Stimulated activated CD4-positive, alpha-beta T cell treated with anti-CD3 and anti-CD28 coated beads, Interleukin-1b, Interleukin-23, amount 100 ng/mL, for 24 hours (primary cell): ENCODE results near the gene TMEM164.
"Not testable (repeated sequence)": the region's sequence is repeated elsewhere in the genome, so short reads cannot be mapped to it uniquely, and the experiment has no call there.

Experiments
- DNase-seq, 4 experiments: peaks; one replicate each; pipeline ENCODE4 v3.0.0-alpha.2; 2020; ENCODE audit warnings: low read depth in 4 of 4, low spot score in 1 of 4

The TMEM164 gene

DNA sequence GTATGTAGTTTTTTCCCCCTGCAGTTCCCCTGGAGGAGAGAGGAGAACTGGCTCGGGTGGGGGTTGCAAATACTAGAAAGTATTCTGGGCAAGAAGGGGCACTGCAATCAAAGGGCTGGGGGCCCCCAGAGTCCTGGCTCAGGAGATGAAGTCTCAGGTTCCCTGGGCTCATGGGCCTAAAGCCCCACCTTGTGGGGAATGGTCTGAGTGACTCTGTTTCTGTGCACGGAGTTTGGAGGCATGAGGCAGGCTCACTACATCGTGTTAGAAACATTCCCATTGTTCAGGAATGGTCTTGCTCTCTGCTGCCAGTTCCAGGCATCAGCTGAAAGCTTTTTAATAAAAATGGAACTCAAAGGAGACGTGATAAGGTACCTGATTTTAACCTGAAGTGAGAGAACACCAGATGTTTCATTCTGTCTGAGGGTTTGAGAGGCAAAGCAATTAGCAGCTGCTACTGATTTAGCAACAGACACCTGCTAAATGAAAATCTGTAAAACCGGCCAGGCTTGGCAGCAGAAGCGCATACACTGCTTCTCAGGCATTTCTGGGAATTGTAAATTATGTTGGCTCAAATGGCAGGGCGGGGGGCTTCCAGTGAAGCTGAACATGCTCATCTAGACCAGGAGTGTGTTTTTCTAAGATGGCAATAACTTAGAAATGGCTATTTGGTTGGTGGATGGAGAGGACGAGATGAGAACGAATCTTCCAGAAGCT lies 122.7 kb downstream of the TMEM164 start:
- no peak for DNase-seq

DNA sequence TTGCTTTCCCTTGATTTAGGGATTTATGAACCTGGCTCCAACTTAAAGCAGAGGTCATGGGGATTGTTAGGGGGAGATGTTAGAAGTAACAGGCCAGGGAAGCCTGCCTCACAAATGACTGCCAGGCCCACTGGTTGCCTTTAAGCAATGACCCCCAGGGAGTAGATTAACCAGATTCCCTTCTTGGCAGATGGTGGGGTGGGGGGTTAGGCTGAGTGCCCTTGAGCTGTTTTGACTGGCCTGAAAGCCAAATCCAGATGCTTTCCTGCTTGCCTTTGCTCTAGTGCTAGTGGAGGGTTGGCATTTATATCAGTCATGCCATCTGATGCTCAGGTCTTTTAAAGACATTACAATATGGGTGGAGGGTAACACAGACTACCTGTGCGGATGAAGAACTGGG lies 128.1 kb downstream of the TMEM164 start:
- DNase-seq, result no peak

DNA sequence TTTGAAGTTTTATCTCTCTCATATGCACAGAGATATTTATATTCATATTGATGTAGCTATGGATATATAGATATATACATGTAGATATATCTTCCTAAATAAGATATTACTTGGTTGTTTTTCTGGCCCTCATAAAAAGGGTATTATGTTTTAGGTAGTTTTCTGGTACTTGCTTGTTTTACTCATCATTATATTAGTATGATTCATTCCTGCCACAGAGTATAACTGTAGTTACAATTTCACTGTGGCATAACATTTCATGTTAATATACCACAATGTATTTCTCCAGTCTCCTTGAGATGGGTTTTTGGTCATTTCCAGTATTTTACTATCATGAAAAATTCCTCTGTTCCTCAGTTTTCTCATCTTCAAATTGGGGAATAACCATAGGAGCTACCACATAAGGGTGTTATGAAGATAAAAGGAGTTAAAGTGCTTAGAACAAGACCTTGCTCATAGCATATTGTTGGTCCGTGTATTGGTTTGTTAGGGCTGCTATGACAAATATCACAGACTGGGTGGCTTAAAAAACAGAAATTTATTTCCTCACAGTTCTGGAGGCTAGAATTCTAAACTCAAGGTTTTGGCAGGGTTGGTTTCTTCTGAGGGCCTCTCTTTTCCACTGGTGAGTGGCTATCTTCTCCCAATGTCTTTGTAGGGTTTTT lies 129.7 kb downstream of the TMEM164 start:
- DNase-seq, result no peak

DNA sequence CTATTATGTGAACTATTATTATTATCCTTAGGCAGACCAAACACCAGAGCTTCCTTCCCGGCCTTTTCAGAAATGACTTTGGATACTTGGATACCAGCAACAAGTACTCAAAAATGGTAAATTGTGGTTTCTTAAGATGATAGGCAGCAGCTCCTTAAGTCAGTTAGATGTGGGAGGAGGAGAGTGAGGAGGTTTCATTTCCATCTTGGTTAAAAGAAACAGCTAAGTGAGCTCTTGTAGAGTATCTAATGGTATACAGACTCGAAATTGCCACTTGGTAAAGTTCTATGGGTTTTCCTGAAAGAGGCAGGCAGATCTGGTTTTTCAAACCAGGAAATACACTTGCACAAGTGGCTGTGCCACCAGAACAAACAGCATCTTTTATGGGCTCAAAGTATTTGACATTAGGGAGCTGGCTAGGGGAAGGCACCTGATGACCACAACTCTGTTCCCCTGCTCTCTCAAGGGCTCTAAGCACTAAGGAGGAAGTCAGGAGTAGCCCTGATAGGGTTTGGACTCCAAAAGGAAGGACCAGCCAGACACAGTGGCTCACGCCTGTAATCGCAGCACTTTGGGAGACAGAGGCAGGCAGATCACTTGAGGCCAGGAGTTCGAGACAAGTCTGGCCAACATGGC lies 130.9 kb downstream of the TMEM164 start:
- DNase-seq, result no peak

DNA sequence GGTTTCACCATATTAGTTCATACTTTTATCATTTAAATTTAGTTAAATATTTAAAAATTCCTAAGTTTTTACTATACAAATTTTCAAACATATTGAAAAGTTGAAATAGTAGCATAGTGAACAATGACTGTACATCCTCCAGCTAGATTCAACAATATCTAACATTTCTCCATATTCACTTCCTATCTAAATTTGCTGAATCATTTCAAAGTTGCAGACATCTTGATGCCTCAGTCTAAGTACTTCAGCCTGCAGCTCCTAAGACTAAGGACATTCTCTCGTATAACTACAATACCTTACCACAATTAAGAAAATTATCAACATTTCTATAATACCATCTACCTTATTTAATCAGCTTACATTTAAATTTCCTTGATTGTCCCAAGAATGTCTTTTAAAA lies 132.7 kb downstream of the TMEM164 start:
- DNase-seq, result no peak

DNA sequence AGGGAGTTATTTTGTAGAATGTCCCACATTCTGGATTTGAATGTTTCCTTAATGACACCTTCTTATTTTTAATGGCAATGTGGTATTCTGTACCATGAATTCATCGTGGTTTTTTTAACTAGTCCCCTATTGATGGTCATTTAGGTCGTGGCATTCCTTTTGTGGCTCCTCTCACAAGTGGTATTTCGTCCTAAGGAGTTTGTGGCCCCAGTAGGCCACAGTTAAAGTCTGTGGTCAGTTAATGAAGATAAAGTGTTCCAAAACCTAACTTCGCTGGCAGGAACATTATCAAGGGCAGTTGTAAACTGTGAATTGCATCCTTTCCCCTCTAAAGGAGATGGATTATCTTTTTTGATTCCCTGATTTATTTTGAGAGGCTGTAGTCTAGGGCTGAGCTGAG lies 133.2 kb downstream of the TMEM164 start:
- DNase-seq, result no peak

DNA sequence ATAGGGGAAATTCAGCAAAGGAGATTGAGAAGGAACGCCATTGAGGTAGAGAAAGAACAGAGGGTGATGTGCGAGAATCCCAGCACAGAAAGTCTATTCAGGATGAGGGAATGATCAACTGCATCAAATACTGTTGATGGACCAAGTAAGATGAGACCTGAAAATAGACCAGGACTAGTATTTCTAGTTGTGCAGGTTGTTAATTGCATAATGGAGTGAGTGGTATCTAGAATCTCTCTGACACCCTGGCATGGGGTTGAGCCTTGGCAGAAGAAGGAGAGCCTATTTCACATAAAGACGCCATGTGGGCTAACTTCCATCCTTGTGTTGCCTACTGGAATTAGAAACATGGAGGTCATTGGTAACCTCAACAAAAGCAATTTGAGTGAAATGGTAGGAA lies 135.6 kb downstream of the TMEM164 start:
- no peak for DNase-seq

DNA sequence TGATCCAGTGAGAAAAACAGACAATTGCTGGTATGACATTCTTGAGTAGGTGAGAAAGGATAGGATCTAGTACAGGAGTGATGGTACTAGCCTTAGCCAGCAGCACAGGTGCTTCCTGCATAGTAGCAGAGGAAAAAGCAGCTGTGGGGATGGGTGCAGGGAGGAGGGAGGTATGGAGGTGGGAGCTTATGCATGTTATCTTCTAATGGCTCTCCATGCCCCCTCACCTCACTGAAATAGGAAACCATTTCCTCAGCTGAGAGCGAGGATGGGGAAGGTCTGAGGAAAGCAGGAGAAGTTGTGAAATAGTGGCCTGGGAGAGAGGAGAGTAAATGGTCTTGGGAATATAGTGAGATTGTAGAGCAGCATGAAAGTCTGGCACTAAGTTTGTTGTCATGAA lies 136.3 kb downstream of the TMEM164 start:
- DNase-seq, result no peak

DNA sequence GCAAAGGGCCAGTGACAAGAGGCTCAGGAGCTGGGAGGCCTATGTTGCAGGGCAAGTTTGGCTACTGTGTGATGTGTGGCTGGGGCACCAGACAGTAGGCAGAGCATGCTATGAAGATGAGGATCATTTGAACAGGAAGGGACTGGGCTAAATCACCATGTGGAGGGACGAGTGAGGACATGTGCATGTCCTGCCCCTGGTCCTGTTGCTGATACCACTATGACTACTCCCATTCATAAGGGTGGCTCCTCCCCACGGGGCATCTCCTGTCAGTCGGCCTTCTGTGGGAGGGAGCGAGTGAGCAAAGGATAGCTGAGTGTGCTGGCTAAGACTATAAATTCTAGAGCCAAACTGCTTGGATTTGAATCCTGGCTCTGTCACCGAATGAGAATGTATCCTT lies 139.2 kb downstream of the TMEM164 start:
- no peak for DNase-seq

DNA sequence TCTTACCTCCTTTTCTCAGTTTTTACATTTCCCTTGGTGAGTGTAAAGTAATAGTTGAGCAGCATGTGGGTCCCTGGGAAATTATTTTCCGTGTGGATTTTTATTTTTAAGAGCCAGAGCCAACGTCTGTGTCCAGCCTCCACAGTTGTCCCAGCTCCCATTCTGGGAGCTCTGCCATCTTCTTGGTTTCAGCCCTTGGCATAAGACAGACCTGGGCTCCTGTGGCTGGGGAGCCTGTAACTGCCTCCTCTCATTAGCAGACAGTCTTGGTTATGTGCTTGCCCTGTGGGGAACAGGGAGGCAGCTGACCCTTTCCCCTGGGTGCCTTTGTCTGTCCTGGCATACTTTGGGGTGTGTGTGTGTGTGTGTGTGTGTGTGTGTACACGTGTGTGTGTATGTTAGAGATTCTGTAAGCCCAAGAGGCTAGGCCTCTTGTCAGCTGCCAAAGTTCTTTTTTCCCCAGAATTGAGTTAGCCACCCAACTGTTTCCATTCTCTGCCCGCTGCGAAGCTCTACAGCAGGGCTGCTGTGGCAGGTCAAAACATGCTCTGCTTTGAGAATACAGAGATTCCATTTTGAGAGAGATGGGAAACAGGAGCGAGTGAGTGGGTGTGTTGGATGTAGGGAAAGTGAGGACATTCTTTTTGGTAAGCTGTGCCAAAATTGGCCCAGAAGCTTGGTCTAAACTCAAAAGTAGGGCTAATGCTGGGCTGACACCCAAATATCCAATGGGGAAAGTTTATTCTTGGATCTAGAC lies 140.7 kb downstream of the TMEM164 start:
- DNase-seq, result no peak

DNA sequence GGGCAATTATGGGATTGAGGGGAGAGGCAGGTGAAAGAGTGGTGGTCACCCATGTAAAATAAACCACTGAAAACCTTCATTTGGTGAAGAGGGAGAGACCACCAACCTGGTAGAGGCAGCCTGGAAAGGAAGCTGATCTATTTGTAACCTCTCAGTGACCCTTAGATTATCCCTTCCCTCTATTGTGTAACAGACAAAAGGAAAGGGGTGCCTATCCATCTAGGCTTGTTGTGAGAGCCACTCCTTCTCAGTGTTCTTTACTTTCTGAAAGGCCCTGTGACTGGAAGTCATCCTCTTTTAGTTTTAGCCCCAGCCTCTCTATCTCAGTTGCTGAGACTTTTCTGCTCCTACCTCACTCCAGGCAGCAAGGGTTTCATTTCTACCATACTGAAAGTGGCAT lies 142.4 kb downstream of the TMEM164 start:
- DNase-seq, result no peak

DNA sequence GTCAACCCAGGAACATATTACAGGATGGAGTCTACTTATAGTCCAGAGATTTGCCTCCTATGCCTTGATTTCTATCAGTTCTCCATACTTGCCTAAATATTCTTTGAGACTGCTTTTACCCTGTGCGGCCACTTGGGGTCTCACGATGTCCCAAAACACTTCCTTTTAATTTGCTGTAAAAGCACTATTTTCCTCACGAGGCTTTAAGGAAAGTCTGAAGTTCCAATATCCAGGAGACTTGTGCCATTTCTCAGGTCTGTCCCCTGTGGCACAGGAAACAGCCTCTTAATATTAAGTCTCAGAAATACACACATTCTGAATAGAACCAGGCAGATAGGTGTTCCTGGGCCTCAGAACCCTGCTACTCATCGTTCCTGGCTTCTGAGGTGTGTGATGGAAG lies 142.9 kb downstream of the TMEM164 start:
- DNase-seq, result no peak

DNA sequence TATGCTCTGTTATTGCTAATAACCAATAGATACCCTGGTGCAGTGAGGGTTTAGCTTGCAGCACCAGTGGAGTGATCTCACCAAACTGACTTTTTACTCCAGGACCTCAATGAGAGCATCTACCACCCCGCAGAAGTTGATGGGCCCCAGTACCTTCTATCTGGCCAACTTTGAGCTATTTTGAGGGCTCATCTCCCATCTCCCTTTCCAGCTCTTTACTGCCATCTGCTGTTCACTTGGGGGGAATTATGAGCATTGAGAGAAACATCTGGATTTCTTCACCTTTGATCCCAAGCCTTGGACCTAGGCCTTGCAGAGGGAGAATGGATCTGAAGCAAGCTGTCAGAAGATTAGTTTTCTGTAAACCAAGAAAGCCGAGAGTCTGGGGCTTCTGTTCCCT lies 143.6 kb downstream of the TMEM164 start:
- DNase-seq, result no peak

DNA sequence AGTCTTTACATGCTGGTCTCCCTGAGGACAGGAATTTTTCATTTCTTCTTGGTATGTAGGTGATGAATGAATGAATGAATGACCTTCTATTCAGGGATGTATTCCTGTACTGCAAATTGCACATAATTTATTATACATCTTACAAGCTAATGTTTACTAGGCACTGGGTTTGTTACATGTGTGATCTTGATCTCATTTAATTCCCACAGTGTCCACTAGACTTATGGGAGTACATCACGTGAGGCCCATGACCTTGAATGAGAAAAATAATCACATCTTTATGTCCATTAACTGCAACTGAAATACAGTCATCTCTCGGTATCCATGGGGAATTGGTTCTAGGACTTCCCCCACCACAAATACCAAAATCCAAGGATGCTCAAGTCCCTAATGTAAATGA lies 150.3 kb downstream of the TMEM164 start:
- DNase-seq, result no peak

DNA sequence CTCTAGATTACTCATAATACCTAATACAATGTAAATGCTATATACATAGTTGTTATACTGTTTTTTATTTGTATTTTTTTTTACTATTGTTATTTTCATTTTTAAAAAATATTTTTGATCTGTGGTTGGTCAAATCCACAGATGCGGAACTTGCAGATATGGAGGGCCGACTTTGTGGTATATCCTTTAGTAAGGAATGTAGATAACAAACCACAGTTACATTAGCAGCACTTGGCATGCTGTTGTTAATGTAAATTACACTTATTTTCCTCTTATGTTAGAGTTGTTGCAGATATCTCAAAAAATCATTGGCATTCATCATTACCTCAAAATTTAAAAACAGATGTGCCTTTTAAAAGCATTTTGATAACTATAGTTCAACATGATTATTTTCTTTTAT lies 151.0 kb downstream of the TMEM164 start:
- DNase-seq, result no peak

DNA sequence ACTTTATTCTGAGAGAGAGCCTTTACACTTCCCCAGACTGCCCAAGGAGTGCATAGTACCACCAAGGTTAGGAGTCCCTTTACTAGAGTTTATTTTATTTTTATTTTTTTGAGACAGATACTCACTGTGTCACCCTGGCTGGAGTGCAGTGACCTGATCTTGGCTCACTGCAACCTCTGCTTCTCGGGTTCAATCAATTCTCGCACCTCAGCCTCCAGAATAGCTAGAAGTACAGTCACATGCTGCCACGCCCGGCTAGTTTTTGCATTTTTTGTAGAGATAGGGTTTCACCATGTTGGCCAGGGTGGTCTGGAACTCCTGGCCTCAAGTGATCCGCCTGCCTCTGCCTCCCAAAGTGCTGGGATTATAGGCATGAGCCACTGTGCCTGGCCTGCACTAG lies 151.4 kb downstream of the TMEM164 start:
- not testable (repeated sequence) for DNase-seq

DNA sequence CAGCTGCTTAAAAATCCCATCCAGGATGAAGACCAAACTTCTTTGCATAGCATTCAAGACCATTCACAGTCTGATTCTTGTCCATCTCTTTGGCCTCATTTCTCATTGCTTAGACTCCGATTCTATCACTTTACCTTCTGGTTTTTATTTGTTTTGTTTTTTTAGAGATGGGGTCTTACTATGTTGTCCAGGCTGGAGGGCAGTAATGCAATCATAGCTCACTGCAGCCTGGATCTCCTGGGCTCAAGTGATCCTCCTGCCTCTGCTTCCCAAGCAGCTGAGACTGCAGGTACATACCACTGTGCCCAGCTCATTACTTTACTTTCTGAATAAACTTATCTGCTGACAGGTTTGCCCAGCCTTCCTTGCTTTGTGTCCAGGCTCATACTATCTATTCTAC lies 152.8 kb downstream of the TMEM164 start:
- no peak for DNase-seq

DNA sequence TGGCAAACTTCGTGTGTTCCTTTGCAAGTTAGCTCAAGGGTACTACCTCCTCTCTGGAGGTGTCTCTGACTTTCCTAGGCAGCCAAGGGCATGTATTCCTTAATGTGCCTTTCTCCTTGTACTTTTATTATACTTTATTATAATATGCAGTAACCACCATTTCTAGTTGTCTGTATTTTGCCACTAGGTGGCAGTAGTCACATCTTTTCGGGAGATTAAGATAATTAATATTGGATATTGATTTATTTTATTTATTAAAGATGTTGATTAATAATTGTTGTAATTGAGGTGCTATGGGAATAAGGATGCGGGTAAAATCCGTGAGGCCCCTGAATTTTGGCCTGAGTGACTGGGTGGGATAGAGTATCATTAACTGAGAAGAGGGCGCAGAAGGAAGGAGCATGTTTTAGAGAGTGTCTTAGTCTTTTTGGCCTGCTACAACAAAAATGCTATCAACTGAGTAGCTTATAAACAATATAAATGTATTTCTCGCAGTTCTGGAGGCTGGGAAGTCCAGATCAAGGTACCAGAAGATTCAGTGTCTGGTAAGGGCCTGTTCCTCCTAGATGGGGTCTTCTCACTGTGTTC lies 153.3 kb downstream of the TMEM164 start:
- no peak for DNase-seq

DNA sequence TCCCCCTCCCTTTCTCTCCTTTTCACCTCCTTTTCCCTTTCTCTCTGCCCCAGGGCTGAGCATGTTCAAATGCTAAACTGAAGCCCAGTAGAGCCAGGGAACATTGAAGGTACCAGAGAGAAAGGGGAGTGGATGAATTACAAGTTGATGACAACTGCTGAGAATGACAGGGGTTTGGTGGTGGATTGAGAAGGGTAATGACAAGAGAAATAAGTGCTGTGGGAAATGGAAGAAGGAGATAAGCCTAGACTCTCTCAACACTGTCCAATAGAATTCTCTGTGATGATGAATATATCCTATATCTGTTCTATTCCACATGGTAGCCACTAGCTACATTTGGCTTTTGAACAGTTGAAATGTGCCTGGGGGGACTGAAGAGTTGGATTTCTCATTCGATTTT lies 154.5 kb downstream of the TMEM164 start:
- no peak for DNase-seq

DNA sequence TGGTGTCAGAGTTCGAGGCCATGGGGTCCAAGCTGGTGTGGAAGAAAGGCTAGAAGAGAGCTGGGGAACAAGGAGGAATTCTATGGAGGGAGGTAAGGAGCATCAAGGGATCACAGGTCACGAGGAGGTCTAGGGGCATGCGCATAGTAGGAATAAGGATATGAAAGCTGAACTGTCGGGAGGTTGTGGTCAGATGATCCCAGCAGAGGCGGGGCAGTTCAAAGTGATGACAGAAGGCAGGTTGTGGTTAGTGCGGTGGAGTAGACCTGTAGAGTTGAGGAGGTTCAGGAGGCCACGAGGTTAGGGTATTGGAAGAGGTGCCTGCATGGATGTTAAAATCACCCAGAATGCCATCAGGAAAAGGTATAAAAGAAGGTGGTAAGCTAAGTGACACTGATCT lies 156.3 kb downstream of the TMEM164 start:
- DNase-seq, result no peak

DNA sequence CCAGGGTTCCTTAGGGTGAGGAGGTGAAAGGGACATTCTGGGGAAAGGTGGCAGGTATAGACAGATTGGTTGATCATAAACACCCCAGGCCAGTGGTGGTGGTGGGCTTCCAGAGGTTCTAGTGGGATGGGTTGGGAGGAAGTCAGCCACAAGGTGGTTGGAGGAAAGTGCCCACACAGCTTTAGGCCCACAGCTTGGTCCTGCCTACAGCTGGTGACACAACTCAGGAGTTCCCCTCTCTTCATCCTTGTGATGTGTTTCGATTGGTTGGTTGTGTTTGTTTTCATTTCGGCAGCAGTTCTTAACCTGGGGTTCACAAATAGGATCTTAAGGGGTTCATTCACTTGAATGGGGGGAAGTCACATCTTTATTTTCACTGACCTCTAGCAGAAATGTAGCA lies 157.0 kb downstream of the TMEM164 start:
- no peak for DNase-seq

DNA sequence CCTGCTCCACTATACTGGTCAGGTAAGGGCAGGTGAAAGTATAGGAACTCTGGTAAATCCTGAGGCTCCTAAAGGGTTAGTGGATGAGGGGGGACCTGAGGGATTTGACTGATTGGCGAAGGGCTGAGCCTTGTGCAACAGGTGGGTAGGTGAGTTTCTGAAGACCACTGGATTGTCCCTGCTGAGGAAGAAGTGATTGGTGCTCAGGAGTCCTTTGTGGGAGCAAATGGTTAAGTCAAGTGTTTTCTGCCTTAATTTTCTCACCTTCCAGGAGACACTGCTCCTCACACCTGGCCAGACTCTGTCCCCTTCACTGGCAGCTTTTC lies 158.4 kb downstream of the TMEM164 start:
- DNase-seq, result no peak
